HepG2 (cell line): ENCODE results near the gene NXPH4. TPM values are rescaled to one million over a fixed set of nuclear protein-coding genes. Genes with fewer than 3 reads are reported as not detected.

Experiments used
- CC2D1A ChIP-seq: sonication (generic); formaldehyde crosslinking; IDR thresholded peaks from 2 replicates; pipeline ENCODE4 v1.8.1; 2023; ENCODE audit warnings: mild to moderate bottlenecking, missing genetic modification reagents
- ELF3 ChIP-seq: IDR thresholded peaks from 2 replicates; pipeline ENCODE4 v1.6.1; 2016; ENCODE audit warnings: missing genetic modification reagents, missing compliant biosample characterization
- ETV6 ChIP-seq: sonication (generic); formaldehyde crosslinking; conservative IDR thresholded peaks from 2 replicates; pipeline ENCODE4 v1.4.0; 2020; ENCODE audit warnings: missing genetic modification reagents
- FOXK1 ChIP-seq: sonication (generic); formaldehyde crosslinking; IDR thresholded peaks from 2 replicates; pipeline ENCODE4 v1.4.0; 2020; ENCODE audit warnings: low read depth, missing genetic modification reagents, borderline replicate concordance
- GABPA ChIP-seq, 2 experiments: IDR thresholded peaks; 2 replicates each; pipeline ENCODE4 v1.6.1; 2011 to 2016; ENCODE audit warnings: low read depth in 2 of 2, low read length in 1 of 2, missing biosample characterization in 1 of 2, missing genetic modification characterization in 1 of 2
- GABPB1 ChIP-seq: IDR thresholded peaks from 2 replicates; pipeline ENCODE4 v1.6.1; 2016; ENCODE audit warnings: mild to moderate bottlenecking, missing genetic modification reagents, moderate library complexity, missing compliant biosample characterization
- MEF2D ChIP-seq: sonication (generic); formaldehyde crosslinking; IDR thresholded peaks from 2 replicates; pipeline ENCODE4 v1.5.1; 2020; ENCODE audit warnings: mild to moderate bottlenecking, missing genetic modification reagents
- NFE2L2 ChIP-seq: fragments of 150-350 bp; IDR thresholded peaks from 2 replicates; pipeline ENCODE4 v1.6.1; 2014; ENCODE audit warnings: low read length
- NR2F6 ChIP-seq, 2 experiments: IDR thresholded peaks; 2 replicates each; pipeline ENCODE4 v1.6.1; 2016; ENCODE audit warnings: antibody characterized with exemption in 1 of 2, mild to moderate bottlenecking in 1 of 2
- SALL2 ChIP-seq: sonication (generic); formaldehyde crosslinking; IDR thresholded peaks from 2 replicates; pipeline ENCODE4 v1.8.1; 2023; ENCODE audit warnings: mild to moderate bottlenecking, missing genetic modification reagents, inconsistent platforms
- SMARCC2 ChIP-seq: fragments of 450-650 bp; IDR thresholded peaks from 2 replicates; pipeline ENCODE4 v1.6.1; 2017; ENCODE audit warnings: antibody characterized with exemption, mild to moderate bottlenecking
- SYNCRIP ChIP-seq: fragments of 200-400 bp; formaldehyde crosslinking; IDR thresholded peaks from 2 replicates; pipeline ENCODE4 v1.6.1; 2018; ENCODE audit warnings: mild to moderate bottlenecking, low read depth, low read length; ENCODE audit not compliant: insufficient read depth
- ZNF251 ChIP-seq: sonication (generic); formaldehyde crosslinking; IDR thresholded peaks from 2 replicates; pipeline ENCODE4 v1.9.0; 2021; ENCODE audit warnings: mild to moderate bottlenecking, missing genetic modification reagents
- ZNF367 ChIP-seq: sonication (generic); formaldehyde crosslinking; IDR thresholded peaks from 2 replicates; pipeline ENCODE4 v1.4.0; 2020; ENCODE audit warnings: missing genetic modification reagents, borderline replicate concordance
- ZNF44 ChIP-seq: sonication (generic); formaldehyde crosslinking; IDR thresholded peaks from 2 replicates; pipeline ENCODE4 v1.5.1; 2020; ENCODE audit warnings: mild to moderate bottlenecking, missing genetic modification reagents
- ZNF614 ChIP-seq: IDR thresholded peaks from 2 replicates; pipeline ENCODE4 v1.6.1; 2018; ENCODE audit warnings: missing biosample characterization, missing genetic modification reagents, inconsistent platforms, borderline replicate concordance
- ZNF737 ChIP-seq: sonication (generic); formaldehyde crosslinking; IDR thresholded peaks from 2 replicates; pipeline ENCODE4 v1.5.0; 2020; ENCODE audit warnings: missing genetic modification reagents, mild to moderate bottlenecking, borderline replicate concordance
- ZNF775 ChIP-seq: sonication (generic); formaldehyde crosslinking; IDR thresholded peaks from 2 replicates; pipeline ENCODE4 v1.4.0; 2020; ENCODE audit warnings: missing genetic modification reagents, mild to moderate bottlenecking, moderate library complexity, borderline replicate concordance
- polyA plus RNA-seq, 8 experiments: library from polyadenylated mRNA; depleted of rRNA in 3 of 8; stranded (reverse) in 7 of 8; unstranded in 1 of 8; fragments of >200 nt; fragmentation: Illumina TruSeq in 4 of 8; extraction: Trizol in 4 of 8; gene quantifications; 2 replicates each; pipeline versions ENCODE4 v1.2.1 to v1.2.3, GENCODE V29; 2011 to 2016; ENCODE audit warnings: low read depth in 4 of 8, missing spikeins in 1 of 8, mixed read lengths in 1 of 8; ENCODE audit not compliant: insufficient read depth in 1 of 8
- total RNA-seq, 5 experiments: library from RNA; depleted of rRNA; stranded (reverse); fragments of >200 nt; fragmentation: Illumina TruSeq; extraction: Trizol; gene quantifications; 2 replicates each; pipeline ENCODE4 v1.2.3, GENCODE V29; 2016; ENCODE audit warnings: low read depth in 1 of 5
- TF ChIP-seq, protein P1 (sequence below): IDR thresholded peaks from 2 replicates; pipeline ENCODE4 v1.6.1; 2016; ENCODE audit warnings: low read depth, borderline replicate concordance
- TF ChIP-seq, protein P2 (sequence below): sonication (generic); formaldehyde crosslinking; IDR thresholded peaks from 2 replicates; pipeline ENCODE4 v1.4.0; 2020; ENCODE audit warnings: mild to moderate bottlenecking, missing genetic modification reagents
- TF ChIP-seq, protein P3 (sequence below): fragments of 450-650 bp; IDR thresholded peaks from 2 replicates; pipeline ENCODE4 v1.6.1; 2016
- TF ChIP-seq, protein P4 (sequence below): sonication (generic); formaldehyde crosslinking; IDR thresholded peaks from 2 replicates; pipeline ENCODE4 v1.5.1; 2020; ENCODE audit warnings: missing genetic modification reagents, mild to moderate bottlenecking, borderline replicate concordance
- TF ChIP-seq, protein P5 (sequence below): sonication (generic); formaldehyde crosslinking; IDR thresholded peaks from 2 replicates; pipeline ENCODE4 v1.5.0; 2020; ENCODE audit warnings: missing genetic modification reagents

Gene NXPH4
- total and polyA plus RNA-seq, 2 of the 13 experiments (the other 11 are each of a cell fraction or from before 2014, with no cell fraction given) = 0.13 TPM; not detected in 1

DNA sequence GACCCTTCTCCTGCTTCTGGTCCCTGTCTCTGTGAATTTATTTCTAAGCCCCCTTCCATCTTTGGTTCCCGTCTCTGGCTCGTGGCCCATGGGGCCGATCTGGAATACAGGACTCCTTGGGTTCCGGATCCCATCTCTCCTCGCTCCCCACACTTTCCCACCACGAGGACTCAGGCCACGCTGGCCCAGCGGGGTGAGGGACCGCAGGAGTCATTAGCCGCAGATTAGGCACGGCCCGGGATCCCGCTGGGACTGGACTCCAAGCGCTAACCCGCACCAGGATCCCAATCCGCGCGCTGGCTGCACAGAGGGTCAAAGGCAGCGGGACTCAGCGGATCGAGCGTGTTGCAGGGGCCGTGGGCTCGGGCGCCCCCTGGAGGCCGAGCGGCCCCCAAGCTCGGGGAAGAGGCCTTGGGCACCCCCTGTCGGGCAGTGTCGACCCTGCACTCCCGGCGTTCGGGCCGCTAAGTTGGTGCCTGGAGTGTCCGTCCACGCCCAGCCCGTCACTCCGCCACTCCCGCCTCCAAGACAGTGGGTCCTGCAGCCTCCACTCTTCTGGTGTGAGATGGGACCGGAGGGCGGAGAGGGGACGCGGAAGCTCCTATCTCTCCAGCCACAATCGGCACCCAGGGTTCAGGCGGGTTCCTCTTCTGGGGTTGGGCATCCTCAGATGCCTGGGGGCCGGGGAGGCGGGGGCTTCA is 22.4 kb downstream of the NXPH4 start (continued):
- TF ChIP-seq, protein P1, sequence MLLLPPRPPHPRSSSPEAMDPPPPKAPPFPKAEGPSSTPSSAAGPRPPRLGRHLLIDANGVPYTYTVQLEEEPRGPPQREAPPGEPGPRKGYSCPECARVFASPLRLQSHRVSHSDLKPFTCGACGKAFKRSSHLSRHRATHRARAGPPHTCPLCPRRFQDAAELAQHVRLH (CRISPR knock-in tag) = peak; percentile 87
- TF ChIP-seq GABPB1 (CRISPR knock-in tag) = peak; percentile 78; the same call in 1 of the 2 replicates
- TF ChIP-seq ETV6 (CRISPR knock-in tag) = 0 out of 2 replicates have a peak, but pooled peaks have one; percentile 50
- TF ChIP-seq, protein P2, sequence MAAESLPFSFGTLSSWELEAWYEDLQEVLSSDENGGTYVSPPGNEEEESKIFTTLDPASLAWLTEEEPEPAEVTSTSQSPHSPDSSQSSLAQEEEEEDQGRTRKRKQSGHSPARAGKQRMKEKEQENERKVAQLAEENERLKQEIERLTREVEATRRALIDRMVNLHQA (CRISPR knock-in tag) = no peak
- TF ChIP-seq ZNF367 = no peak
- TF ChIP-seq NR2F6 (IDR thresholded peaks at IDR 0.05) = 0 out of 2 replicates have a peak, but pooled peaks have one; percentile 31
- no peak; the same call in 1 of the 2 replicates for TF ChIP-seq NR2F6 (CRISPR knock-in tag; IDR thresholded peaks at IDR 0.05)
- TF ChIP-seq, protein P3, sequence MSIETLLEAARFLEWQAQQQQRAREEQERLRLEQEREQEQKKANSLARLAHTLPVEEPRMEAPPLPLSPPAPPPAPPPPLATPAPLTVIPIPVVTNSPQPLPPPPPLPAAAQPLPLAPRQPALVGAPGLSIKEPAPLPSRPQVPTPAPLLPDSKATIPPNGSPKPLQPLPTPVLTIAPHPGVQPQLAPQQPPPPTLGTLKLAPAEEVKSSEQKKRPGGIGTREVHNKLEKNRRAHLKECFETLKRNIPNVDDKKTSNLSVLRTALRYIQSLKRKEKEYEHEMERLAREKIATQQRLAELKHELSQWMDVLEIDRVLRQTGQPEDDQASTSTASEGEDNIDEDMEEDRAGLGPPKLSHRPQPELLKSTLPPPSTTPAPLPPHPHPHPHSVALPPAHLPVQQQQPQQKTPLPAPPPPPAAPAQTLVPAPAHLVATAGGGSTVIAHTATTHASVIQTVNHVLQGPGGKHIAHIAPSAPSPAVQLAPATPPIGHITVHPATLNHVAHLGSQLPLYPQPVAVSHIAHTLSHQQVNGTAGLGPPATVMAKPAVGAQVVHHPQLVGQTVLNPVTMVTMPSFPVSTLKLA = no peak
- no peak for TF ChIP-seq CC2D1A (CRISPR knock-in tag)
- no peak for TF ChIP-seq ZNF251 (CRISPR knock-in tag)
- TF ChIP-seq SMARCC2 = no peak
- TF ChIP-seq GABPA (IDR thresholded peaks at IDR 0.05; ENCODE audit: low read depth, low read length) = no peak
- no peak for TF ChIP-seq GABPA (CRISPR knock-in tag; IDR thresholded peaks at IDR 0.05; ENCODE audit: low read depth)
- TF ChIP-seq MEF2D (CRISPR knock-in tag) = no peak; the same call in 1 of the 2 replicates
- TF ChIP-seq ZNF775 (CRISPR knock-in tag) = no peak
- TF ChIP-seq, protein P4, sequence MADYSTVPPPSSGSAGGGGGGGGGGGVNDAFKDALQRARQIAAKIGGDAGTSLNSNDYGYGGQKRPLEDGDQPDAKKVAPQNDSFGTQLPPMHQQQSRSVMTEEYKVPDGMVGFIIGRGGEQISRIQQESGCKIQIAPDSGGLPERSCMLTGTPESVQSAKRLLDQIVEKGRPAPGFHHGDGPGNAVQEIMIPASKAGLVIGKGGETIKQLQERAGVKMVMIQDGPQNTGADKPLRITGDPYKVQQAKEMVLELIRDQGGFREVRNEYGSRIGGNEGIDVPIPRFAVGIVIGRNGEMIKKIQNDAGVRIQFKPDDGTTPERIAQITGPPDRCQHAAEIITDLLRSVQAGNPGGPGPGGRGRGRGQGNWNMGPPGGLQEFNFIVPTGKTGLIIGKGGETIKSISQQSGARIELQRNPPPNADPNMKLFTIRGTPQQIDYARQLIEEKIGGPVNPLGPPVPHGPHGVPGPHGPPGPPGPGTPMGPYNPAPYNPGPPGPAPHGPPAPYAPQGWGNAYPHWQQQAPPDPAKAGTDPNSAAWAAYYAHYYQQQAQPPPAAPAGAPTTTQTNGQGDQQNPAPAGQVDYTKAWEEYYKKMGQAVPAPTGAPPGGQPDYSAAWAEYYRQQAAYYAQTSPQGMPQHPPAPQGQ = no peak
- TF ChIP-seq FOXK1 (CRISPR knock-in tag) = peak; percentile 33; the same call in 1 of the 2 replicates
- TF ChIP-seq ZNF737 = no peak
- peak; percentile 60; the same call in 1 of the 2 replicates for TF ChIP-seq ZNF614 (CRISPR knock-in tag)
- no peak; the same call in 1 of the 2 replicates for TF ChIP-seq SALL2 (CRISPR knock-in tag)
- TF ChIP-seq, protein P5, sequence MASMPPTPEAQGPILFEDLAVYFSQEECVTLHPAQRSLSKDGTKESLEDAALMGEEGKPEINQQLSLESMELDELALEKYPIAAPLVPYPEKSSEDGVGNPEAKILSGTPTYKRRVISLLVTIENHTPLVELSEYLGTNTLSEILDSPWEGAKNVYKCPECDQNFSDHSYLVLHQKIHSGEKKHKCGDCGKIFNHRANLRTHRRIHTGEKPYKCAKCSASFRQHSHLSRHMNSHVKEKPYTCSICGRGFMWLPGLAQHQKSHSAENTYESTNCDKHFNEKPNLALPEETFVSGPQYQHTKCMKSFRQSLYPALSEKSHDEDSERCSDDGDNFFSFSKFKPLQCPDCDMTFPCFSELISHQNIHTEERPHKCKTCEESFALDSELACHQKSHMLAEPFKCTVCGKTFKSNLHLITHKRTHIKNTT (CRISPR knock-in tag) = no peak
- peak; percentile 83; the same call in 1 of the 2 replicates for TF ChIP-seq ZNF44 (CRISPR knock-in tag)
- TF ChIP-seq ELF3 (CRISPR knock-in tag) = peak; percentile 35; the same call in 1 of the 2 replicates
- no peak for TF ChIP-seq NFE2L2
- TF ChIP-seq SYNCRIP = no peak
